WTC11 (cell line): Measurements from ENCODE around the gene ZCCHC24. TPM values are rescaled to one million over a fixed set of nuclear protein-coding genes. Genes with fewer than 3 reads are reported as not detected.

ENCODE experiments used
- ATF1 ChIP-seq: sonication (generic); formaldehyde crosslinking; IDR thresholded peaks from 2 replicates; pipeline ENCODE4 v1.8.1; 2023; ENCODE audit warnings: mild to moderate bottlenecking, moderate library complexity, missing genetic modification reagents
- ATF6 ChIP-seq: sonication (generic); formaldehyde crosslinking; IDR thresholded peaks from 2 replicates; pipeline ENCODE4 v1.8.1; 2023; ENCODE audit warnings: mild to moderate bottlenecking, missing genetic modification reagents
- CDX4 ChIP-seq: fragments of 250-450 bp; sonication (Bioruptor Pico); IDR thresholded peaks from 2 replicates; pipeline ENCODE4 v1.9.0; 2021; ENCODE audit warnings: moderate library complexity, mild to moderate bottlenecking, inconsistent platforms, borderline replicate concordance
- CREB1 ChIP-seq: sonication (generic); formaldehyde crosslinking; IDR thresholded peaks from 2 replicates; pipeline ENCODE4 v1.8.0; 2023; ENCODE audit warnings: mild to moderate bottlenecking, missing genetic modification reagents
- ESRRA ChIP-seq: sonication (generic); formaldehyde crosslinking; IDR thresholded peaks from 2 replicates; pipeline ENCODE4 v1.8.1; 2022; ENCODE audit warnings: mild to moderate bottlenecking, missing genetic modification reagents, borderline replicate concordance
- FOXJ3 ChIP-seq: sonication (generic); formaldehyde crosslinking; IDR thresholded peaks from 2 replicates; pipeline ENCODE4 v1.9.0; 2021; ENCODE audit warnings: missing genetic modification reagents, mild to moderate bottlenecking, borderline replicate concordance
- FOXK1 ChIP-seq: sonication (generic); formaldehyde crosslinking; IDR thresholded peaks from 2 replicates; pipeline ENCODE4 v1.8.0; 2022; ENCODE audit warnings: mild to moderate bottlenecking, moderate library complexity, missing genetic modification reagents
- FOXP4 ChIP-seq: sonication (generic); formaldehyde crosslinking; IDR thresholded peaks from 2 replicates; pipeline ENCODE4 v1.8.0; 2022; ENCODE audit warnings: mild to moderate bottlenecking, missing genetic modification reagents
- MLX ChIP-seq: sonication (generic); formaldehyde crosslinking; IDR thresholded peaks from 2 replicates; pipeline ENCODE4 v1.8.1; 2023; ENCODE audit warnings: mild to moderate bottlenecking, missing genetic modification reagents, moderate library complexity
- MYBL2 ChIP-seq: sonication (generic); formaldehyde crosslinking; IDR thresholded peaks from 2 replicates; pipeline ENCODE4 v1.8.1; 2023; ENCODE audit warnings: mild to moderate bottlenecking, moderate library complexity, missing genetic modification reagents
- NFYB ChIP-seq: sonication (generic); formaldehyde crosslinking; conservative IDR thresholded peaks from 2 replicates; pipeline ENCODE4 v1.8.0; 2022; ENCODE audit warnings: low read depth, missing genetic modification reagents
- NR1H2 ChIP-seq: sonication (generic); formaldehyde crosslinking; IDR thresholded peaks from 2 replicates; pipeline ENCODE4 v1.9.0; 2021; ENCODE audit warnings: mild to moderate bottlenecking, moderate library complexity, missing genetic modification reagents
- TEAD1 ChIP-seq: sonication (generic); formaldehyde crosslinking; IDR thresholded peaks from 2 replicates; pipeline ENCODE4 v1.8.0; 2022; ENCODE audit warnings: mild to moderate bottlenecking, missing genetic modification reagents
- TEAD4 ChIP-seq: sonication (generic); formaldehyde crosslinking; IDR thresholded peaks from 2 replicates; pipeline ENCODE4 v1.8.0; 2022; ENCODE audit warnings: mild to moderate bottlenecking, missing genetic modification reagents
- TP53 ChIP-seq: sonication (generic); formaldehyde crosslinking; IDR thresholded peaks from 2 replicates; pipeline ENCODE4 v1.8.1; 2023; ENCODE audit warnings: mild to moderate bottlenecking, missing genetic modification reagents
- ZNF121 ChIP-seq: sonication (generic); formaldehyde crosslinking; IDR thresholded peaks from 2 replicates; pipeline ENCODE4 v1.8.0; 2023; ENCODE audit warnings: missing genetic modification reagents
- ZNF232 ChIP-seq: sonication (generic); formaldehyde crosslinking; IDR thresholded peaks from 2 replicates; pipeline ENCODE4 v1.8.0; 2022; ENCODE audit warnings: mild to moderate bottlenecking, missing genetic modification reagents
- ZNF317 ChIP-seq: sonication (generic); formaldehyde crosslinking; IDR thresholded peaks from 2 replicates; pipeline ENCODE4 v1.8.1; 2023; ENCODE audit warnings: low read depth, mild to moderate bottlenecking, moderate library complexity, missing genetic modification reagents, borderline replicate concordance
- ZNF423 ChIP-seq: fragments of 250-450 bp; sonication (Bioruptor Pico); IDR thresholded peaks from 2 replicates; pipeline ENCODE4 v2.1.2; 2022; ENCODE audit warnings: mild to moderate bottlenecking, moderate library complexity
- ZNF425 ChIP-seq: fragments of 250-450 bp; sonication (Bioruptor Pico); conservative IDR thresholded peaks from 2 replicates; pipeline ENCODE4 v1.9.0; 2021; ENCODE audit warnings: mild to moderate bottlenecking
- ZNF671 ChIP-seq: fragments of 250-450 bp; sonication (Bioruptor Pico); IDR thresholded peaks from 2 replicates; pipeline ENCODE4 v1.8.0; 2021; ENCODE audit warnings: mild to moderate bottlenecking
- total RNA-seq: library from RNA; stranded (reverse); gene quantifications from 3 replicates; pipeline ENCODE4 v1.2.3, GENCODE V29; 2021
- TF ChIP-seq, protein P1 (sequence below): sonication (generic); formaldehyde crosslinking; IDR thresholded peaks from 2 replicates; pipeline ENCODE4 v1.8.1; 2023; ENCODE audit warnings: mild to moderate bottlenecking, missing genetic modification reagents, borderline replicate concordance
- TF ChIP-seq, protein P2 (sequence below): sonication (generic); formaldehyde crosslinking; IDR thresholded peaks from 2 replicates; pipeline ENCODE4 v1.8.0; 2022; ENCODE audit warnings: mild to moderate bottlenecking, missing genetic modification reagents
- TF ChIP-seq, protein P3 (sequence below): sonication (generic); formaldehyde crosslinking; conservative IDR thresholded peaks from 2 replicates; pipeline ENCODE4 v1.8.1; 2022; ENCODE audit warnings: mild to moderate bottlenecking, missing genetic modification reagents
- TF ChIP-seq, protein P4 (sequence below): sonication (generic); formaldehyde crosslinking; IDR thresholded peaks from 2 replicates; pipeline ENCODE4 v1.8.0; 2022; ENCODE audit warnings: mild to moderate bottlenecking, missing genetic modification reagents

ZCCHC24 gene
- total RNA-seq, 1 experiment from 2014 or later = 7.7 TPM

DNA sequence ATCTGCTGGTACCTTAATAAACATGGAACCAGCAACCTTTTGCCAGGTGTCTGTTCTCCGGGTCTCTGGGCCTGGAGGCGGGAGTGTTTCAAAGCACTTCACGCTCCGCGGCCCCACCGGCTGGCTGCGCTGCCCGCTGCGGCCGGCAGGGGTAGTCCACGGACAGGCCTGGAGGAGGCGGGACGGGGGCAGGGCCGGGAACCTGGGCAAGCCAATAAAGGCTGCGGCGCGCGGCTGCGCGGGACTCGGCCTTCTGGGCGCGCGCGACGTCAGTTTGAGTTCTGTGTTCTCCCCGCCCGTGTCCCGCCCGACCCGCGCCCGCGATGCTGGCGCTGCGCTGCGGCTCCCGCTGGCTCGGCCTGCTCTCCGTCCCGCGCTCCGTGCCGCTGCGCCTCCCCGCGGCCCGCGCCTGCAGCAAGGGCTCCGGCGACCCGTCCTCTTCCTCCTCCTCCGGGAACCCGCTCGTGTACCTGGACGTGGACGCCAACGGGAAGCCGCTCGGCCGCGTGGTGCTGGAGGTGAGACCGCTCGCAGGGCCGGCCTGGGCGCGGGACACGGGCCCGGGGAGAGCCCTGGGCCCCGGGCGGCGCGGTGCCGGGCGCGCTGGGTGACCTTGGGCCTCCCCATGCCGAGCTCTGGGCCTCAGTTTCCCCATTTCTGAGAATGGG, 98.1 kb downstream of the ZCCHC24 start, which contains the start of gene PPIF (continued):
- TF ChIP-seq ATF6 (CRISPR knock-in tag) = no peak
- TF ChIP-seq, protein P1, sequence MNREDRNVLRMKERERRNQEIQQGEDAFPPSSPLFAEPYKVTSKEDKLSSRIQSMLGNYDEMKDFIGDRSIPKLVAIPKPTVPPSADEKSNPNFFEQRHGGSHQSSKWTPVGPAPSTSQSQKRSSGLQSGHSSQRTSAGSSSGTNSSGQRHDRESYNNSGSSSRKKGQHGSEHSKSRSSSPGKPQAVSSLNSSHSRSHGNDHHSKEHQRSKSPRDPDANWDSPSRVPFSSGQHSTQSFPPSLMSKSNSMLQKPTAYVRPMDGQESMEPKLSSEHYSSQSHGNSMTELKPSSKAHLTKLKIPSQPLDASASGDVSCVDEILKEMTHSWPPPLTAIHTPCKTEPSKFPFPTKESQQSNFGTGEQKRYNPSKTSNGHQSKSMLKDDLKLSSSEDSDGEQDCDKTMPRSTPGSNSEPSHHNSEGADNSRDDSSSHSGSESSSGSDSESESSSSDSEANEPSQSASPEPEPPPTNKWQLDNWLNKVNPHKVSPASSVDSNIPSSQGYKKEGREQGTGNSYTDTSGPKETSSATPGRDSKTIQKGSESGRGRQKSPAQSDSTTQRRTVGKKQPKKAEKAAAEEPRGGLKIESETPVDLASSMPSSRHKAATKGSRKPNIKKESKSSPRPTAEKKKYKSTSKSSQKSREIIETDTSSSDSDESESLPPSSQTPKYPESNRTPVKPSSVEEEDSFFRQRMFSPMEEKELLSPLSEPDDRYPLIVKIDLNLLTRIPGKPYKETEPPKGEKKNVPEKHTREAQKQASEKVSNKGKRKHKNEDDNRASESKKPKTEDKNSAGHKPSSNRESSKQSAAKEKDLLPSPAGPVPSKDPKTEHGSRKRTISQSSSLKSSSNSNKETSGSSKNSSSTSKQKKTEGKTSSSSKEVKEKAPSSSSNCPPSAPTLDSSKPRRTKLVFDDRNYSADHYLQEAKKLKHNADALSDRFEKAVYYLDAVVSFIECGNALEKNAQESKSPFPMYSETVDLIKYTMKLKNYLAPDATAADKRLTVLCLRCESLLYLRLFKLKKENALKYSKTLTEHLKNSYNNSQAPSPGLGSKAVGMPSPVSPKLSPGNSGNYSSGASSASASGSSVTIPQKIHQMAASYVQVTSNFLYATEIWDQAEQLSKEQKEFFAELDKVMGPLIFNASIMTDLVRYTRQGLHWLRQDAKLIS = no peak; the same call in 1 of the 2 replicates
- no peak for TF ChIP-seq ZNF317
- TF ChIP-seq FOXP4 (CRISPR knock-in tag) = peak; percentile 33; the same call in 1 of the 2 replicates
- TF ChIP-seq, protein P2, sequence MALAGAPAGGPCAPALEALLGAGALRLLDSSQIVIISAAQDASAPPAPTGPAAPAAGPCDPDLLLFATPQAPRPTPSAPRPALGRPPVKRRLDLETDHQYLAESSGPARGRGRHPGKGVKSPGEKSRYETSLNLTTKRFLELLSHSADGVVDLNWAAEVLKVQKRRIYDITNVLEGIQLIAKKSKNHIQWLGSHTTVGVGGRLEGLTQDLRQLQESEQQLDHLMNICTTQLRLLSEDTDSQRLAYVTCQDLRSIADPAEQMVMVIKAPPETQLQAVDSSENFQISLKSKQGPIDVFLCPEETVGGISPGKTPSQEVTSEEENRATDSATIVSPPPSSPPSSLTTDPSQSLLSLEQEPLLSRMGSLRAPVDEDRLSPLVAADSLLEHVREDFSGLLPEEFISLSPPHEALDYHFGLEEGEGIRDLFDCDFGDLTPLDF (CRISPR knock-in tag) = no peak
- TF ChIP-seq FOXJ3 (CRISPR knock-in tag) = no peak
- TF ChIP-seq, protein P3, sequence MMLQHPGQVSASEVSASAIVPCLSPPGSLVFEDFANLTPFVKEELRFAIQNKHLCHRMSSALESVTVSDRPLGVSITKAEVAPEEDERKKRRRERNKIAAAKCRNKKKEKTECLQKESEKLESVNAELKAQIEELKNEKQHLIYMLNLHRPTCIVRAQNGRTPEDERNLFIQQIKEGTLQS = no peak
- no peak for TF ChIP-seq TP53 (CRISPR knock-in tag)
- peak; percentile 48; the same call in 1 of the 2 replicates for TF ChIP-seq ESRRA (CRISPR knock-in tag)
- TF ChIP-seq, protein P4, sequence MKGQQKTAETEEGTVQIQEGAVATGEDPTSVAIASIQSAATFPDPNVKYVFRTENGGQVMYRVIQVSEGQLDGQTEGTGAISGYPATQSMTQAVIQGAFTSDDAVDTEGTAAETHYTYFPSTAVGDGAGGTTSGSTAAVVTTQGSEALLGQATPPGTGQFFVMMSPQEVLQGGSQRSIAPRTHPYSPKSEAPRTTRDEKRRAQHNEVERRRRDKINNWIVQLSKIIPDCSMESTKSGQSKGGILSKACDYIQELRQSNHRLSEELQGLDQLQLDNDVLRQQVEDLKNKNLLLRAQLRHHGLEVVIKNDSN (CRISPR knock-in tag) = no peak
- no peak for TF ChIP-seq MYBL2 (CRISPR knock-in tag)
- TF ChIP-seq CDX4 (CRISPR knock-in tag) = no peak
- TF ChIP-seq ZNF232 = no peak
- 0 out of 2 replicates have a peak, but pooled peaks have one; percentile 3 for TF ChIP-seq TEAD1 (CRISPR knock-in tag)
- TF ChIP-seq ZNF425 = no peak
- TF ChIP-seq ZNF423 = no peak
- TF ChIP-seq ZNF121 (CRISPR knock-in tag) = no peak
- TF ChIP-seq TEAD4 (CRISPR knock-in tag) = no peak
- TF ChIP-seq NFYB (CRISPR knock-in tag) = no peak
- TF ChIP-seq FOXK1 (CRISPR knock-in tag) = no peak
- no peak for TF ChIP-seq NR1H2 (CRISPR knock-in tag)
- TF ChIP-seq ATF1 (CRISPR knock-in tag) = no peak
- no peak for TF ChIP-seq ZNF671
- no peak for TF ChIP-seq CREB1 (CRISPR knock-in tag)
- TF ChIP-seq MLX (CRISPR knock-in tag) = no peak
